ENCODE measurements around the gene PTMA. TPM values are rescaled to one million over a fixed set of nuclear protein-coding genes. Genes with fewer than 3 reads are reported as not detected.

The PTMA gene
- total RNA-seq, 1 experiment from 2014 or later, result 1,152 TPM

DNA sequence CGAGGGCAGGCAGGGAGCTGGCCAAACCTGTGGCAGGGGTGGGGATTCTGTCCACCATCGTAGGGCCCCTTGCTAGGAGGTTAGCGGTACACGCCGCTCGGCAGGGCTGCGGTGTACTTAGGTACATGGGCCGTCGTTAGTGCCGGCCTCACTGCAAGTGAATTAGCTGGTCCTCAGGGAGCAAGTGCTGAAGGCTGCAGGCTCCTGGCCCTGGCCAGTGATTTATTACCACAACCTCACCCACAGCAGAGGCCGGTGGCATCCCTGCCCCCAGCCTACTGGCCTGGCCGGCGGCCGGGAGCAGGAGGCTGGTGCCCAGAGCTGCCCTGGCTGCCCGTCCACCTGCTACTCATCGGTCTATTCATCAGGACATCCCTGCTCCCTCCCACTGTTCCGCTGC is 19.6 kb upstream of the PTMA start:
- no peak for DNase-seq (ENCODE audit: low read depth)
- in situ Hi-C loops (cut with HindIII; ENCODE audit: low pct_unique_long_range_greater_than_20kb, low sequenced_read_pairs), result no loop called here

DNA sequence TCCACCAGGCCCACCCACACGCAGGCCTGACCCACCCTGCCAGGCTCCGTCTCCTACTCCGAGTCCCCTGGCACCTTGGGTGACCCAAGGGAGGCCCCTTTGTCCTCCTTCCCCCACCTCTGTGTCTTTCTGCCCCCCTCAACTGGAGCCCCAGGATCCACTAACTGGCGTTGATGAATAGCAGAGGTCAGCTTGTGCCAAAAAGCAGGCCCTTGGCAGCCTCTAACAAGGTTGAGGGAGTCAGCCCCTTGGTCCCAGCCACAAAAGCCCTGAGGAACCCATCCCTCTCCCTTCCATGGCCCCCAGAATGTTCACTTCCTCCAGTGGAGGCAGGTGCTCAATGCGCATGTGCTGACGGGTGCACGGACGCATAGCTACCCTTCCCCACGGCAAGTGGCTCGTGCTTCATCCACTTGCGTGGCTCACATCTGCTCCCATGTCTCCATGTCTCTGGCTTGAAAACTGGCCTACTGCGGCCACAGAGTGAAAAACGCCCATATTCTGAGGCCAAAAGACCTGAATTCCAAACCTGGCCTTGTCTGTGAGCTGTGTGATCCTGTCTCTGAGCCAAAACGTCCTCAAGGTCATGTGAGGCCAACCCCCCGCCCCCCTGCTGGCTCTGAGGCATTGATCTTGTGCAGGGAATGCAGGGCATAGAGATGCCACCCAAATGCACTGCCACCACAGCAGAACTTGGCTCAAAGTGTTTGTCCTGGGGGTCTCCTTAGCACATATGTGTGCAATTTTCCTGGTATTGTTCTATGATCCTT is 19.0 kb upstream of the PTMA start:
- DNase-seq (ENCODE audit: low read depth), result no peak
- in situ Hi-C loops (cut with HindIII; ENCODE audit: low pct_unique_long_range_greater_than_20kb, low sequenced_read_pairs), result no loop called here

DNA sequence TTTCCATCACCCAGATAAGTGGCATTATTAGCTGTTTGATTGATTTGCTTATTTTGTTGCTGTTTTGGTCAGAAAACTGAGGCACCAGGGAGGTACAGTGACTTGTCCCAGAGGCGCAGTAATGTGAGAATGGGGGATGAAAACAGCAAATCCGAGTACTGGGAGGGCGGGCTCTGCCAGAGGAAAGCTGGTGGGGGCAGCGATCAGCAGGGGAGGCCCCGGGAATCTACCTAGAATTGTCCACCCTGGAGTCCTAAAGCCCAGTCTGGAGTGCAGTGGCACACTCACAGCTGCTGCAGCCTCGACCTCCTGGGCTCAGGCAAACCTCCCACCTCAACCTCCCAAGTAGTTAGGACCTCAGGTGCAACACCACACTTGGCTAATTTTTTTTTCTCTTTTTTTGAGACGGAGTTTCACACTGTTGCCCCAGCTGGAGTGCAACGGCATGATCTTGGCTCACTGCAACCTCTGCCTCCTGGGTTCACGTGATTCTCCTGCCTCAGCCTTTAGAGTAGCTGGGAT is 17.0 kb upstream of the PTMA start:
- DNase-seq (ENCODE audit: low read depth), result no peak
- in situ Hi-C loops (cut with HindIII; ENCODE audit: low pct_unique_long_range_greater_than_20kb, low sequenced_read_pairs), result no loop called here

DNA sequence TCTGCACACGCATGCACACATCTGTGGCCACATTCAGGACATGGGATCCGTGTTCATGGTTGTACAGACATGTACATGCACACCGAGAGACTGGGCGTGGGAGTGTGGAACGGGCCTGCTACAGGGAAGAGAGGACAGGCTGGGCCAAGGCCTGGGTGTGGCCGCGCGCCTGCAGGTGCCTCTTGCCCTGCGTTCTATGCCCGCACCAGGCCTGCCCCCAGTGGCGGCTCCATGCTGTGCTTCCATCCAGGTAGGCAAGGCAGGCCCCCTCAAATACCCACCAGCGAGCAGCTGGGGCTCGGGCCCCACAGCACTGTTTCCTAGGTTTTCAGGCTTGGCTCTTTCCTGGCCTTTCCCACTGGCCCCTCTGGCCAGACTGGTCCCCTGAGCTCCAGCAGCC is 15.5 kb upstream of the PTMA start:
- in situ Hi-C loops (cut with HindIII; ENCODE audit: low pct_unique_long_range_greater_than_20kb, low sequenced_read_pairs), result no loop called here
- no peak for DNase-seq (ENCODE audit: low read depth)

DNA sequence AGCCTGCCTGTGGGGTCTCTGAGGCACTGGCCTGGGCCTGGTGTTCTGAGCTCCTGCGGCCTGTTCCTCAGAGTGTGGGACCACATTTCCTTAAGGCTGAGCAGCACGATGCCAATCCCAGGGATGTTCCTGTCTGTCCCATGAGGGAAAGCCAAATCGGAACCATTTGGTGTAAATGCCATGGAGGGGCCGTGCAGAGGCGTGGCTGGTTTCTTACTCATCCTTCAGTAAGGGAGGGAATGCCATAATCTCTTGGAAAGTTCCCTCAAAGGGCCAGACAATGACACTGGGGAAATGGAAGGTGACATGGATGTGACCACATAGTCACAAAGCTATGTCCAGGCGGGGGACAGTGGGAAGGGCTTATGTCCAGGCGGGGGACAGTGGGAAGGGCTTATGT is 14.4 kb upstream of the PTMA start:
- in situ Hi-C loops (cut with HindIII; ENCODE audit: low pct_unique_long_range_greater_than_20kb, low sequenced_read_pairs), result no loop called here
- no peak for DNase-seq (ENCODE audit: low read depth)

DNA sequence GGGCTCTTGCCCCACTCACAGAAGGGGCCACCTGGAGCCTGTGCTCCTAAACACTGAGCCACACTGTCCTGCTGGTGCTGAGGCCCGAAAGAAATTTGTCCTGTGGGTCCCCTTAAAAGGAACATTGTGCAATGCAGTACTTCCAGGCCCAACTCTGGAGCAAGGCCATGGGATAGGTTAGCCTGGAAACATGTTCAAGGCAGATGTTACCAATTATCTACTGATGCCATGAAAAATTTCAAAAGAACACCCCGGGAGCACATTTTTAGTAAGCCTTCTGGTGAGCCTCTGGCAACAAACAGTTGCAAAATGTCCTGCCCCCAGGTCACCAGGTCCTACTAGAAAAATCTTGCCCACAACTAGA is 12.3 kb upstream of the PTMA start:
- DNase-seq (ENCODE audit: low read depth), result no peak
- in situ Hi-C loops (cut with HindIII; ENCODE audit: low pct_unique_long_range_greater_than_20kb, low sequenced_read_pairs), result no loop called here

DNA sequence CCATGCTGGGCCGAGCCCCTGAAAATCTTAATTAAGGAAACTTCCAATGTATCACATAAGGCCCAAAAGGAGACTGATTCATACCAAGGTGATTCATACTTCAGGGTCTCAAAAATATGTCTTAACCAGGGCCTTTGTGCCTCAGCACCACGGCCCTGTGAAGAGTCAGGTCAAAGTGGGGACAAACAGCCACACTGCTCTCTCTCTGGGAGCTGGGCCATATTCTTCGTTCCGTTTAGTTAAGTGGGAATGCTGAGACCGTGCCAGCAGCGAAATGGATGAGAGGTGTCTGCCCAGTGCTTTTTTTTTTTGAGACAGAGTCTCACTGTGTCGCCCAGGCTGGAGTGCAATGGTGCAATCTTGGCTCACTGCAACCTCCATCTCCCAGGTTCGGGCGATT is 9.3 kb upstream of the PTMA start:
- in situ Hi-C loops (cut with HindIII; ENCODE audit: low pct_unique_long_range_greater_than_20kb, low sequenced_read_pairs), result no loop called here
- no peak for DNase-seq (ENCODE audit: low read depth)

DNA sequence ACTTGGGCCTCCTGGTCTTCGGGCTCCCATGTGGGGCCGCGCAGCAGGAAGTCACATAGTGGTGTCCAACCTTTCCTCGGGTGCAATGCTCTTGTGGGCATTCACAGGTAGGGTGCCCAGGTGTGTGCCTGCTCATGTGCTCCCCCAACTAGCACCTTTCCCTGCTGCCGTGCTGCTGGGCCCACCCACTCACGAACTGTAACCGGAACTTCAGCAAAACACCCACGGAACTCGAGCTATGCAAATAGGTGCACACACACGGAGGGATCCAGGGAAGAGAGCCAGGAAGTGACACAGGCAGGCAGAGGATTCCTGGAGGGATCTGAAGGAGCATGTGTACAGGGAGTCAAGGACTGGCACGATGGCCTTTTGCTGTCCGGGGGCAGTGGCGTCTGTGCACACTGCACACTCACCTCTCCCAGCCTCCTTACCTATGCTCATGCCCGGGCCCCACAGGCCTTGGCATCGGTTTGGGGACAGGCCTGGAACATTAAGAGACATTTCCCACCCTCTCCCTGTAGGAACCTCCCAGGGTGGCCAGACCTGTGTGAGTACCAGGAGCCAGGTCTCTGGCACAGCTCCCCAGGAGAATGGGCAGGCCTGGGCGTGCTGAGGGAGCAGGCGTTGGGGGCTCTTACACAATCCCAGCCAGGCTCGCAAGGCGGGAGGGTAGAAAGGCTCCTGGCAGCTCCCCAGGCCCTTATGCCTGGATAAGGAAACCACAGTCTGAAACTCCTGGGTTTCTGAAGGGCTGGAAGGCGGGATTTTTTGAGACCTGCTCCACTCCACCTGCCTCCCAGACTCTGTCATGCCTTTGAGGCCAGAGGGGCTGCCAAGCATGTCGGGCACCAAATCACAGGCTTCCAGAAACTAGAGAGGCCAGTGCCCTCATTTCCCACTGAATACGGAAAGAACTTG is 6.6 kb upstream of the PTMA start:
- peak; percentile 8 for DNase-seq (ENCODE audit: low read depth)
- in situ Hi-C loops (cut with HindIII; ENCODE audit: low pct_unique_long_range_greater_than_20kb, low sequenced_read_pairs), result no loop called here

DNA sequence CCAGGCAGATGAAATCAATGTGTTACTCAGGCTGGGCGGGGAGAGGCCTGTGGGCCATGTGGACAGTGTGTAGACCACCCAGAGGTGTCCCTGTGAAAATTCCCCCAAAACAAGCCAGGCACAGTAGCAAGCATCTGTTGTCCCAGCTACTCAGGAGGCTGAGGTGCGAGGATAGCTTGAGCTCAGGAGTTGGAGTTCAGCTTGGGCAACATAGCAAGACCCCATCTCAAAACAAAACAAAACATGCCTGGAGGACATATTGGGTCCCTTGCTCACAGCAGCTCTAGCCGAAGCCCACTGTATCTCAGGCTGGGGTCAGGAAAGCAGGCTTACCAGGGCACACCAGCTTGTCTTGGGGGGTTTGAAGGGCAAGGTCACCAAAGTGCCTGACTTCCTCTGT is 4.3 kb upstream of the PTMA start:
- in situ Hi-C loops (cut with HindIII; ENCODE audit: low pct_unique_long_range_greater_than_20kb, low sequenced_read_pairs), result no loop called here
- no peak for DNase-seq (ENCODE audit: low read depth)

DNA sequence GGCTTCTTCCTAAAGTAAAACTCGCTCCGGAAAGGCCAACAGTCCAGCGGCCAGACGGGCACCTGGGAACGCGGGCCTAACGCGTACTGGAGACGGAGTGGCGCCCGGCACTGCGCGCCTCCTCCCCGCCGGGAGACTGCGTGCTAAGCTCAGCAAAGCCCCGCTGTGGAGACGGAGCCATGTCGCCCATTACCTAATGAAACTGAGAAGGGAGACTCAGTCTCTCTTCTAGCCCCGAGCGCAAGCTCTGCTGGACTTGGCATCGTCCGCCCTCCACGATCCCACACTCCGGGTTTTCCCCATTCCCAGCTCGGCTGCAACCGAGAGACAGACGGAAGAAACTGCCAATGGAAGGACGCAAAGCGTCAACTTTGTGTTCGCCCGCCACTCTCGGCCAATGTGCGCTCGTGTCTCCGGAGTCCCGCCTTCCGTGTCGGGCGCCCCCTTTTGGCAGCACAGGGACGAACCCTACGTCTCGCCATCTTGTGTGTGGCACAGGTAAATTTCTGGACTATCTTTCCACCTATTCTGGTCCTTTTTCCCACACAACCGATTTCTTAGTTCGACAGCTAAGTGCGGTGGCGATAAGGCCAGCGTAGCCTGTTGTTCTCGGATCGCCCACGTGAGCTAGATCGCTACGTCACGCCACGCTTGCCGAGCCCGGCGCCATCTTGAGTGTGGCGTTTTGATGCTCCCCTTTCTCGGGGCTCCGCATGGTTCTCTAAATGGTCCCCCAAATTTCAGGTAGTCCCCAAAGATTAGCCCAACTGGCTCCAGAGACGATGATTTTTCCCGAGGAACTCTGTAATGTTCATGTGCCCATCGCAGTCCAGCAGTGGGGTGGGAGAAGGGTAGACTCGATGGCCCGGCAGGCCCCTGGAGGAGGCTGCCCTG is 1.3 kb upstream of the PTMA start:
- DNase-seq (ENCODE audit: low read depth), result peak; percentile 97
- in situ Hi-C loops (cut with HindIII; ENCODE audit: low pct_unique_long_range_greater_than_20kb, low sequenced_read_pairs), result no loop called here

DNA sequence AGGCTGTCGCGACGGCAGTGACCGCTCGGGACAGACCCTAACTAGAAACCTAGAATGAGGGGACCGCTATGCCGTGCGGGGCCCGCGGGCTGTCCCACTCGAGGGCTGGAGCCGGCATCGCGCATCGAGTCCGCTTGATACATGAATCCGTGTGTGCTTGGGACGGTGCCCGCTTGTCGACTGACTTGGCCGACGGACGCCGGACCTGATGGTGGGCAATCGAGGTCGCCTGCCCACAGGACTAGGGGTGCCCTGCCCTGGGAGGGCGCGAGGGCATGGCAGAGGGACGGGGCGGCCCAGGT is 749 bp upstream of the PTMA start:
- no peak for DNase-seq (ENCODE audit: low read depth)
- in situ Hi-C loops (cut with HindIII; ENCODE audit: low pct_unique_long_range_greater_than_20kb, low sequenced_read_pairs), result no loop called here

DNA sequence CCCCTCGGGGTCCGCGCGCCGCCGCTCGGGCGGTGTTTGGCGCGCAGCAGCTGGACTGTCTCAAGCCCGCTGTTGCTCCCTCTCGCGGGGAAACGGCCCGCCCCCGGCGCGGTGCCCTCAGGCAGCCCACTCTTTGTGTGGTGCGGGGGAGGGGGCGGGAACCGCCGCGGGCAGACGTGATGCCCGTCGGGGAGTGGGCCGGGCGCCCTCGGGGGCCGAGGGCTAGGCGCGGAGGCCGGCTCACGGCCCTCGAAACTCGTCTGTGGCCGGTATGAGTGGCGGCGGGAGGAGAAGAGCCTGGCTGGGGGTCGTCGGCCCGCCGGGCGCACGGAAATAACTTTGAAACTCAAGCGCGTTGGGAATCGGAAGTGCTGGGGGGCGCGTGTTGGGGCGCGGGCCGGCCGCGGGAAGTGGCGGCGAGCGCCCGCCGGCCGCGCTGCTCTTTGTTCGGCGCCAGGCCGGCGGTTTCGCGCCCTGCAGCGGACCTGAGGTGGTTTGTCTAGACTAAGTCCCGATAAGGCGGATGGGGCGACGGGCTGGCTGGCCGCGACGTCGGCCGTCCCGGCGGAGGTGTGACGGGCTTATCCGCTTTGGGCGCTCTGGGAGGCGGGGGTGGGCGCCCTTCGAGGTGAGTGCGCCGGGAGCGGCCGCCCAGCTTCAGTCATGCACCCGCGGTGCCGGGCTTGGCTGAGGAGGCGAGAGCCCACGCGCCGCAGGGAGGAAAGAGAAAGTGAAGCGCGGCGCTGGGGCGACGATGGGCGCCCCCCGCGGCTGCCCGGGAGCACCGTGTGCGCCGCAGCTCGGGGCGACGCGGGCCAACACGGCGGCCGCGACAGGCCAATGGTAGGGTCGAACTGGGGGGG is 679 bp downstream of the PTMA start:
- no peak for DNase-seq (ENCODE audit: low read depth)
- in situ Hi-C loops (cut with HindIII; ENCODE audit: low pct_unique_long_range_greater_than_20kb, low sequenced_read_pairs), result no loop called here

DNA sequence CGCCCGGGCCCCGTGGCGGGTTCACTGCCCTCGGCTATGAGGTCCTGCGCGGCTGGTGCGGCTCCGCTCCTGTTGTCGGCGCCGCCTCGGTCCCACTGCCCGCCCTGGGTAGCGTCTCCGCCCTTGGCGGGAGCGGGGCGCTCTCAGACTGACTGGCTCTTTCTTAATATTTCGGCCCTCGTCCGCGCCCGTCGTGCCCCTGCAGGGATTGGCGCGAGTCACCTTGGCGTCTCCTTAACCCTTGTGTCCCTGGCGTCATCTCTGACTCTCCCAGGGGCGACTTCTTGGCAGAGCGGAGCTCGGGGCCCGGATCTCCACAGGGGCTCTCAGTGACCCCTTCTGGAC is 1.3 kb downstream of the PTMA start:
- in situ Hi-C loops (cut with HindIII; ENCODE audit: low pct_unique_long_range_greater_than_20kb, low sequenced_read_pairs), result no loop called here
- no peak for DNase-seq (ENCODE audit: low read depth)

DNA sequence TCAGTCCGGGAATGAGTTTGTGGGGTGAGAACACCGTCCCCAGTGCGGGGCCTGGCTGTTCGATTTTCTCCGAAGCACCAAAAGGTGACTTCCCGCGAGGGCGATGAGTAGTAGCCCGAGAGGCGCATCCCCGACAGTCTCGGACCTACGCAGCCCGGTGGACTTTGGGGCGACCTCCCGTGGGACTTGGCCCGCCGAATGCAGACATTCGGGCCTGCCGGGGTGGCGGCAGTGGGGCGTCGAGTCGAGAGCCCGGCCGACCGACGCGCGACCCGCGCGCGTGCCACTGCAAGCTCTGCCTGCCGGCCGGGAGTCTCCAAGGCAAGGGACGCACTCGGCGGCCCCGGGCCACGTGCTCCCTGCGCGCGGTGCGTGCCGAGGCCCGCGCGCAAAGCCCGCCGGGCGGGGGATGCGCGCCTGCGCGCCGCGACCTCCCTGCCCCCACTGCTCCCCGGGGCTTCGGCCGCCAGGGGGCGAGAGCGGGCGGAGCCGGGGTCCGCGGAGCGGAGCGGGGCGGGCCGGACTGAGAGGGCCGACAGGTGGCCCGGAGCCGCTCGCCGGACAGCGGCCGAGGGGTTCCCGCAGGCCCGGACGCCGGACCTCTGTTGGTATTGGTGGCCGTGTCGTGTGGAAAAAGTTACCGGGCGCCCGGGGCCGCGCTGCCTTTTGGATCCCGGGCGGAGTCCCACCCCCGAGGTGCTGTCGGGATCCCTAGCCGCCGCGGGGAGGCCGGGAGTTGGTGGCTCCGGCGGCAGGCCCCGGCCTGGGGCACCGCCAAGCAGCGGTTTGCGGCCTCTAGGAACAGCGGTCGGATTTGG is 1.9 kb downstream of the PTMA start:
- in situ Hi-C loops (cut with HindIII; ENCODE audit: low pct_unique_long_range_greater_than_20kb, low sequenced_read_pairs), result no loop called here

DNA sequence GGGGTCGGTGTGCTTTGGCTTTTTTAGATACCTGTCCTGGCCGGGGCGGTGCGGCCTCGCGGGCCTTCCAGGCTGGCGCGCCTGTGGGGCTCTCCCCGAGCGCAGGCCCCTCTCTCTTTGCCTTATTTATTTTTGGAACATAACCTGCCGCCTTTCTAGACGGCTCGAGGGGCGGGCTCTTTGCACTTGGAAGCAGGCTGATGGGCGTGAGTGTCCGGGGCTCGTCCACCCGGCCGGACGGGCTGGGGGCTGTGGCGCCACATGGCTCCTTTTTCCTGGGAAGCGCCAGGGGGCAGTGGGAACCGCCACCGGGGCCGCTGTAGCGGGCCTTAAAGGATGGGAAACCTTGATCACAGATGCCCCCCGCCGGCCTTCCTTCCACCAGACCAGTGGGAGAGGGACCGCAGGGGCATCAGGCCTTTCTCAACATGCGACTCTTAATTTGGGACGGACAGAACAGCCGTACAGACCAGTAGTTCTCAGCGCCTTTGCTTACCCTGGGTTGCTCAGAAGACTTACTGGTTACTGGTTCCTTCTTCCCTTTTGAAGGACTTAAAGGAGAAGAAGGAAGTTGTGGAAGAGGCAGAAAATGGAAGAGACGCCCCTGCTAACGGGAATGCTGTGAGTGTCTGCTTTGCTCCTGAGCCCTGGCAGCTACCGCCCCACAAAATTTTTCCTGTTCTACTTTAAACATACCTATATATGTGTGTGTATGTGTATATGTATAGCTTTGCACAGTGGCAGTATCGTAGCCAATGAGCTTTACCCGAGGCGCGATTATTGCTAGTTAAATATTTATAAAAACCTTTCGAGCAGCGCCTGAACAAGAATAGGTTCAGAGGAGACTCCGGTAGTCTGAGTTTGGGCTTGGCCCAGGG is 2.7 kb downstream of the PTMA start:
- in situ Hi-C loops (cut with HindIII; ENCODE audit: low pct_unique_long_range_greater_than_20kb, low sequenced_read_pairs), result no loop called here
- DNase-seq (ENCODE audit: low read depth), result peak; percentile 33

More for the DNA sequence above, 1.9 kb downstream of the PTMA start:
- peak; percentile 85 for DNase-seq (ENCODE audit: low read depth)

DNA sequence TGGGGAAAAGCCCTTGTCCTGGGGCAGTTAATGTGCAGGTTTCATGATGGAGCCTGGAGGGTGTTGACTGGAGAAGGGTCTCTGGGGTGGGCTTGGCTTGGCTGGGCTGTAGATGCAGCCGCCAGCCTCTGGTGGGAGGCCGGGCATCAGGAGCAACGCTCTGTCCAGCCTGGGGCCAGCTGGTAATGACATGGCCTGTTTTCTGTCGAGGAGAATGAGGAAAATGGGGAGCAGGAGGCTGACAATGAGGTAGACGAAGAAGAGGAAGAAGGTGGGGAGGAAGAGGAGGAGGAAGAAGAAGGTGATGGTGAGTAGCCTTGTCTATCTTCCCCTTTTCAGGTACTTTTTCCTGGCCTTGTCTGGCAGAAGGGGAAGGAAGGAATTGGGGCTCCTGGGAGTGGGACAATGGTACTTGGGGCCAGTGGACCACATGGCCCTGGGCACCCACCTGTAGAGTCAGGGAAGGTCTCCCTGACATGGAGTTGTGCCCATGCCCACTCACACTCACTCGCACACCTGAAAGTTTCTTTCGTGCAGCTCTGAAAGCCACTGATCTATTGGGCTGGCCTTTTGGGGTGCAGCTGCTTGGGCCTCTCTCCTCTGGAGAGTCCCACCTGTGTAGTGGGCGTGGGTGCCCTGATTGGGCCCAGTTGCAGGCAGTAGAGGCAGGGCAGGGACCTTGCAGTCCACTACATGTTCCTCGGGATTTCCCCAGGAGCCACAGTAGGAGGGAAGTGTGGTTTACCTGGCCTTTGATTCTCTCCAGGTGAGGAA is 3.5 kb downstream of the PTMA start:
- DNase-seq (ENCODE audit: low read depth), result no peak
- in situ Hi-C loops (cut with HindIII; ENCODE audit: low pct_unique_long_range_greater_than_20kb, low sequenced_read_pairs), result no loop called here
